Astrocyte (in vitro differentiated cells and primary cell): ENCODE measurements around the gene BIN2.

Experiments used
- EZH2 ChIP-seq: IDR thresholded peaks from 2 replicates; pipeline ENCODE4 v1.6.1; 2012; ENCODE audit warnings: mild to moderate bottlenecking, low read length, inconsistent platforms; ENCODE audit not compliant: insufficient read depth
- TF ChIP-seq, protein P1 (sequence below): IDR thresholded peaks from 2 replicates; pipeline ENCODE4 v1.5.1; 2011; ENCODE audit warnings: low read depth, mild to moderate bottlenecking, inconsistent platforms, low read length, moderate library complexity; ENCODE audit not compliant: insufficient read depth

- TF ChIP-seq, protein P1, sequence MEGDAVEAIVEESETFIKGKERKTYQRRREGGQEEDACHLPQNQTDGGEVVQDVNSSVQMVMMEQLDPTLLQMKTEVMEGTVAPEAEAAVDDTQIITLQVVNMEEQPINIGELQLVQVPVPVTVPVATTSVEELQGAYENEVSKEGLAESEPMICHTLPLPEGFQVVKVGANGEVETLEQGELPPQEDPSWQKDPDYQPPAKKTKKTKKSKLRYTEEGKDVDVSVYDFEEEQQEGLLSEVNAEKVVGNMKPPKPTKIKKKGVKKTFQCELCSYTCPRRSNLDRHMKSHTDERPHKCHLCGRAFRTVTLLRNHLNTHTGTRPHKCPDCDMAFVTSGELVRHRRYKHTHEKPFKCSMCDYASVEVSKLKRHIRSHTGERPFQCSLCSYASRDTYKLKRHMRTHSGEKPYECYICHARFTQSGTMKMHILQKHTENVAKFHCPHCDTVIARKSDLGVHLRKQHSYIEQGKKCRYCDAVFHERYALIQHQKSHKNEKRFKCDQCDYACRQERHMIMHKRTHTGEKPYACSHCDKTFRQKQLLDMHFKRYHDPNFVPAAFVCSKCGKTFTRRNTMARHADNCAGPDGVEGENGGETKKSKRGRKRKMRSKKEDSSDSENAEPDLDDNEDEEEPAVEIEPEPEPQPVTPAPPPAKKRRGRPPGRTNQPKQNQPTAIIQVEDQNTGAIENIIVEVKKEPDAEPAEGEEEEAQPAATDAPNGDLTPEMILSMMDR, result no peak
- TF ChIP-seq EZH2, result no peak
Measured at GRCh38 chr12:51242120-51242519, 81.9 kb downstream of the BIN2 start.
